NCI-H1694 treated with DMSO at 0.1 percent for 48 hours (cell line): ENCODE results near the gene NAP1L4.

Source experiments
- DNase-seq: peaks from one replicate; lab custom pipeline; 2025; lab: John Stamatoyannopoulos, UW

The NAP1L4 gene

DNA sequence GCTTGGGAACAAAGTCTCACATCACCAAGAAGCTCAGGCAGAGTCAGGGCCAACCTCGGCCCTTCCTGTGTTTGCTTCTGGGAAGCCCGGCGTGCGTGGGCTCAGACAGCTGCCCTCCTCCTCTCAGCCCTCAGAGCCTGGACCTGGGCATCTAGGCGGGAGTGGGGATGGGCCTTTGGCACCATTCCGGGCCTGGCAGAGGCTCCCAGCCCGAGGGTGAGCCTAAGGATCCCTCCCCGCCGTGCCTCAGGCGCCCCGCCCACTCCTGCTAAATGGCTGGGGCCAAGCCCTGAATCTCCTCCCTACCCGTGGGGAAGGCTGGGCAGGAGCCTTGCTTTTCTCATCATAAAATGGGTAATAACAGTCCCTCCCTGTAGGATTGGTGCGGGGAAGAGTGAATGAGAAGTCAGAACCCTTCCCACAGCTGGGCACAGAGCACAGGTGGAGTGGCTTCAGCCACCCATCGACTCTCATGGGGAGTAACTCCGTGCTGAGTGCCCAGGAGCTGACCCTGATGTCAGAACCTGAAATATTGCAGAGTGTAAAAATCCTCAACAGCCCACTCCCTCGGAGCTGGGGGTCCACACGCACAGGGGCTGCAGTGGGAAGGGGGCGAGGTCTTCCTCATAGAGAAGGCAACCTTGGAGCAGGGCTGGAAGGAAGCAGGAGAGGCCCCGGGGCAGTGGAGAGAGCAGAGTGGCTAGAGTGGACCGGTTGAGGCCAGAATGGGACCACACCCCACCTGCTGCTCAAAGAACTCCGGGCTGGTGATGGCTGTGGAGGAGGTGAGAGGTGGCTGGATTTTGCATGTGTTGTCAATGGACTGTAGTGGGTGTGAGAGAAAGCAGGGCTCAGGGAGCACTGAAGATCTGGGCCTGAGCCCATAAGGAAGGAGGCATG lies 87.7 kb downstream of the NAP1L4 start:
- DNase-seq, result no peak

DNA sequence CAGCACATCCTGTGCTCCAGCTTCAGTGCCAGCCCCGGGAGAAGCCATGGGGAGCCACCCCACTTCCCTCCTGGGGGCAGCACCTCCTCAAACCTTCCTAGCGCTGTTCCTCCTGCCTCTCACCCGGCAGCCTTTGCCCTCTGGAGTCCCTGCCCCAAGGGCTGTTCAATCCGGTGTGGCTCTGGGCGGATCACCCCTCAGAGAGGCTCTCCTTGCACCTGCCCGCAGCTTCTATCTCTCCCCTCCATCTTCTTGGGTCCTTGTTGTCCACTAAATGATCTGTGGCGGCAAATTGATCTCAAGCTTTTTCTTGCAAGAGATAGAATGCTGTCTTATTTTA lies 88.5 kb downstream of the NAP1L4 start:
- DNase-seq, result no peak

- no peak for DNase-seq
Observed at GRCh38 chr11:2902784-2903671, 89.1 kb downstream of the NAP1L4 start.

DNA sequence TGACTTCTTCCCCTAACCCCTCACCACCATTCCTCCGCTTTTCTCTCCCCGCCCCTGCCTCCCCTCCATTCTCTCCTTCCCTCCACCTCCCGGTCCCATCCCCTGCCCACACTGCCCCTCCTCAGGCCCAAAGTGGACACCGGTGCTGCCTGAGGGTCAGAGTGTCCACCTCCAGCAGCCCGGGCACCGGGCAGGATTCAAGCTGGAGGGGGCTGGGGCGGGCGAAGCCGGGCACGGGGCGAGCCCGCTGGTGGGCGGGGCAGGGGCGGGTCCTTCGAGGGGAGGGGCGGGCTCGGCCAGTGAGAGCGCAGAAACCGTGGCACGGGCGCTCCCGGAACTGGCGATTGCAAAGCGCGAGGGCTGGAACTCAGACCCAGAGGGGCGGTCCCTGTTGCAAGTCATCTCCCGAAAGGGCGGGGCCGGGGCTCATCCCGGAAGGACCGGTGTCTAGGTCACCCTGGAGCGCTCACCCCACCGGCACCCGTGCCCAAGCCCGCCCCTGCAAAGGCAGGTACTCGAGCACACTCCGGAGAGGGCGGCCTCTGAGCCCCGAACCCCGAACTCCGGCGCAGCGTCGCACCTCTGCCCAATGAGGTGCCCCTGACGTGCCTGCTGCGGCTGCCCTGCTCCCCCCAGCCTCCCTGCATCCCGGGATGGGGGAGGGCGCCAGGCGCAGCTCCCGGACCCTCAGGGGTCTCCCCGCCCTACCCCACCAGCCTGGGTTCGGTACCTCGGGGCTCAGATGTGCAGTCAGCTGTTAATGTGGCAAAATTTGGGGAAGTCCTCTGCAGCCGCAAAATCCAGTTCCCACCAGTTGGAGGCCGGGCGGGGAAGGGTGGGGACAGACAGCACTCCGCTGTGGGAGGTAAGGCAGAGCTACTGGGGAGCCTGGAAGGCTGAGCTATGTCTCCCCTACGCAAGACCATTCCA lies 90.0 kb downstream of the NAP1L4 start:
- peak; percentile 64 for DNase-seq

- no peak for DNase-seq
Observed at GRCh38 chr11:2901196-2901796, 90.8 kb downstream of the NAP1L4 start.

- DNase-seq, result no peak
Observed at GRCh38 chr11:2899080-2899783, 92.9 kb downstream of the NAP1L4 start.

DNA sequence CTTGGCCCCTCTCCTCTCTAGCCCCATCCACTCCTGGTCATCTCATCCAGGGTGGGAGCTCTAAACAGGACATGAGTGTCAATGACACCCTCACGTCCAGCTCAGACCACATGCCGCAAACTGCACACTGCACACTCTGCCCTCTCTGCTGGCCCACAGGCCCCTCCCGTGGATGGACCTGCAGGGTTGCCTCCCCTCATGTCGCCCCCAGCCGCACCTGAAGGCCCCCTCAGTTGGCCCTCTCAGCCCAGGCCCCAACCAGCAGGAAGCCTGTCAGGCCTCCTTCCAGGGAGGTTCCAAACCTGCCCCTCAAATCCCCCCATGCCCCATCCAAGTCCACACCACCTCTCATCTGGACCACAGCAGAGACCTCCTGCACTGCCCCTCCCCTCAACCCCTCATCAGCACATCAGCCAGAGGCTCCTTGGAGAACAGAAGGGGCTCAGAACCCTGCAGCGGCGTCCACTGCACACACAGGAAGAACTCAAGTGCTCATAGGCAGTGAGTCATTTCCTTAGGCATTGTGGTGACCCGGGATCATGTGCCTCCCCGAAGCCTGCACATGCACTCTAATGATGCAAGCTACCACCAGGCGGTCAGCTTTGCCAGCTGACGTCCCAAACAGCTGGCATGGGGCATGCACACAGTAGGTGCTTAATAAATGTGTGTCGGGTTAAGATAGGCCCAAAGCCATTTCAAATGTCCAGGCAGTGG lies 93.6 kb downstream of the NAP1L4 start:
- no peak for DNase-seq

GRCh38 chr11:2897048-2897447 lies 95.1 kb downstream of the NAP1L4 start:
- no peak for DNase-seq

DNA sequence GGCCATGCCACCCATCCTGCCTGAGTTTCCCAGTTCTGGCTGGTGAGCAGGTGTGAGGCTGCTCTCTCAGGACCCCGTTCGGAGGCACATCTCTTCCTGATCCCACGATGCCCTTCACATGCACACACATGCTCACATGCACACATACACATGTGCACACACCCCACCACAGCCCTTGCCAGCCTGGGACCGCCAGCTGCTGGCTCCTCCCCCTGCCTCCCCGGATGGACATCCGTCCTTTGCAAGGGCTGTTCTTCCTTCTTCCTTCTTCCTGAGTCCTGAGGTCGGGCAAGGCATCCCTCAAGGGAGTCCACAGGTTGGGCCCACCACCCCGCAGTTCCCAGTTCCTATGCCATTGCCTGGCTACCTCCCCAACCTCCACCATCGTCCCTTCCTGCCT lies 96.1 kb downstream of the NAP1L4 start:
- no peak for DNase-seq
